CD4-positive, alpha-beta T cell treated with Interferon gamma for 1 hour (primary cell): Measurements from ENCODE around the gene TBC1D22A.

Experiments
- DNase-seq: peaks from one replicate; pipeline ENCODE4 v3.0.0-alpha.2; 2020

The TBC1D22A gene

GRCh38 chr22:46962406-46962805 lies 200.0 kb downstream of the TBC1D22A start:
- no peak for DNase-seq

- no peak for DNase-seq
Observed at GRCh38 chr22:46963672-46964545, 201.5 kb downstream of the TBC1D22A start.

- no peak for DNase-seq
Observed at GRCh38 chr22:46964773-46965550, 202.5 kb downstream of the TBC1D22A start.

GRCh38 chr22:46965555-46966494 lies 203.4 kb downstream of the TBC1D22A start:
- no peak for DNase-seq

- DNase-seq: no peak
Observed at GRCh38 chr22:46966495-46966845, 204.0 kb downstream of the TBC1D22A start.

GRCh38 chr22:46966846-46967245 lies 204.4 kb downstream of the TBC1D22A start:
- no peak for DNase-seq

GRCh38 chr22:46967445-46968358 lies 205.3 kb downstream of the TBC1D22A start:
- no peak for DNase-seq

GRCh38 chr22:46968359-46968740 lies 205.9 kb downstream of the TBC1D22A start:
- DNase-seq: no peak

- no peak for DNase-seq
Observed at GRCh38 chr22:46968848-46969247, 206.4 kb downstream of the TBC1D22A start.

- DNase-seq: no peak
Observed at GRCh38 chr22:46969491-46969890, 207.0 kb downstream of the TBC1D22A start.

- DNase-seq: no peak
Observed at GRCh38 chr22:46969961-46970360, 207.5 kb downstream of the TBC1D22A start.

- no peak for DNase-seq
Observed at GRCh38 chr22:46970411-46971098, 208.1 kb downstream of the TBC1D22A start.

GRCh38 chr22:46971099-46971763 lies 208.8 kb downstream of the TBC1D22A start:
- no peak for DNase-seq

- DNase-seq: no peak
Observed at GRCh38 chr22:46971764-46972125, 209.3 kb downstream of the TBC1D22A start.

GRCh38 chr22:46972256-46972655 lies 209.8 kb downstream of the TBC1D22A start:
- no peak for DNase-seq

- DNase-seq: no peak
Observed at GRCh38 chr22:46972901-46973831, 210.7 kb downstream of the TBC1D22A start.

- DNase-seq: no peak
Observed at GRCh38 chr22:46974077-46974476, 211.6 kb downstream of the TBC1D22A start.

GRCh38 chr22:46974631-46975585 lies 212.5 kb downstream of the TBC1D22A start:
- no peak for DNase-seq
